ENCODE results near the gene ZBTB42. TPM values are rescaled to one million over a fixed set of nuclear protein-coding genes. Genes with fewer than 3 reads are reported as not detected.
"Not testable (repeated sequence)": the region's sequence is repeated elsewhere in the genome, so short reads cannot be mapped to it uniquely, and the experiment has no call there.

The ZBTB42 gene
- polyA plus RNA-seq, 3 donors = 0.49 to 1.0 (median 0.68) TPM

DNA sequence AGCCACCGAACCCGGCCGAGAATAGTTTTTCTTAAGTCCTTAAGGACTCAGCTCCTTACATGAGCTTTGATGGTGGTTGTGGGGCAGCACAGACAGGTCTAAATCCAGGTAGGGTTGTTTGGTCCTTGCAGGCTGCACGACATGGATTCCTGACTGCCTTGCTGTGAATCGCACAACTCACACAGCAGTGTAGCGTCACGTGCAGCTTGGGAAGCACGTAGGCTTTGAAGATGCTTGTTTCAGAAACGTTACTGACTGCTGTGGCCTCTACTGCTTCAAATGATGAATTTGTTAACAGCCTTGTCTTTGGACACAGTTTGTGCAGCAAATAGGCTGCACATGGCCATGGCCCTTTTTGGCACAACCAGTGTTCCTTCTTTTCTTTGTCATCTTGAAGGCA is 29.9 kb downstream of the ZBTB42 start:
- Histone ChIP-seq H3K79me2 (ENCODE audit: insufficient read depth, low read length) (no peaks in the 10 kb centered on the region), H4K20me1 (ENCODE audit: insufficient read depth, low read length) (no peaks in the 10 kb centered on the region), H3K4me3 (replicated peaks in 1 of 3; ENCODE audit: low read depth in 2 of 3, low read length in 3 of 3) (no peak overlapping the region), H3K4me2 (replicated peaks; ENCODE audit: extremely low read depth, low read length, poor library complexity, severe bottlenecking) (no peak overlapping the region), H3K9me3 (replicated peaks in 1 of 2; ENCODE audit: control insufficient read depth in 1 of 2, insufficient read depth in 1 of 2, low read length in 2 of 2) (no peaks in the 10 kb centered on the region), H3K4me1 (ENCODE audit: control insufficient read depth in 1 of 2, insufficient read depth in 2 of 2, low read length in 2 of 2) (peaks cover 15 to 20% of the 10 kb centered on the region in 2 donors), H3K36me3 (replicated peaks in 1 of 2; ENCODE audit: control insufficient read depth in 1 of 2, insufficient read depth in 2 of 2, low read length in 2 of 2) (no peaks in the 10 kb centered on the region), H3K27ac (ENCODE audit: low read depth in 1 of 2, low read length in 2 of 2) (no peak overlapping the region), H2AFZ (ENCODE audit: insufficient read depth, low read depth, low read length, poor library complexity, severe bottlenecking) (no peak overlapping the region), H3K27me3 (ENCODE audit: control insufficient read depth in 2 of 2, insufficient read depth in 2 of 2, low read length in 2 of 2) (peaks cover 1 to 18% of the 10 kb centered on the region in 2 donors), H3K9ac (ENCODE audit: insufficient read depth, low read length, poor library complexity, severe bottlenecking) (no peak overlapping the region)
- Mint-ChIP-seq H3K27ac (no peak overlapping the region), H3K4me3 (no peak overlapping the region), H3K4me1 (peaks cover 15% of the 10 kb centered on the region), H3K36me3 (no peaks in the 10 kb centered on the region), H3K27me3 (ENCODE audit: low read depth in 3 of 3) (peaks cover 15 to 33% (median 33%) of the 10 kb centered on the region in 3 donors), H3K9me3 (peaks cover 0 to 4% (median 0%) of the 10 kb centered on the region in 7 donors)
- no peak for TF ChIP-seq CTCF (IDR thresholded peaks at IDR 0.05)
- intact Hi-C loops (cut with micrococcal nuclease) = no loop called here
- 81% methylated on average over 9 of the region's 9 CpGs for WGBS (ENCODE audit: insufficient coverage)
- DNase-seq = no peak

DNA sequence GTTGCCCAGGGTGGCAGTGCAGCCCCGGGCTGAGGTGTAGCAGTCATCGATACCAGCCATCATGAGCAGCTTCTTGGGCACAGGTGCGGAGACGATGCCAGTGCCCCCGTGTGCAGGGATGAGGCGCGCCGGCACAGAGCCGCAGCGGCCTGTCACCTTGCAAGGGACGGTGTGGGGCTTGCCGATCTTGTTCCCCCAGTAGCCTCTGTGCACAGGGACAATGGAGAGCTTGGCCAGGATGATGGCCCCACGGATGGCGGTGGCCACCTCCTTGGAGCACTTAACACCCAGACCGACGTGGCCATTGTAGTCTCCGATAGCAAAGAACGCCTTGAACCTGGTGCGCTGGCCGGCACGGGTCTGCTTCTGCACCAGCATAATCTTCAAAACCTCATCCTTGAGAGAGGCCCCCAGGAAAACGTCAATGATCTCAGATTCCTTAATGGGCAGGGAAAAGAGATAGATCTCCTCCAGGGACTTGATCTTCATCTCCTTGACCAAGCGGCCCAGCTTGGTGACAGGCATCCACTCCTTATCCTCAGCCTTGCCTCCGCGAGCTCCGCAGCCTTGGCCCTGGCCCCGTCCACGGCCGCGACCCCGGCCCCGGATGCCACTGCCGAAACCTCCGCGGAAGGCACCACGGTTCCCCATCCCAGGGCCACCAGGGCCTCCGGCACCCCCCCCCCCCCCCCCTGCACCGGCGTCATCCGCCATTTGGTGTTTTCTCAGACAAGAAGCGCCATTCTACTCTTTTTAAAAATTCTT is 35.5 kb downstream of the ZBTB42 start:
- intact Hi-C loops (cut with micrococcal nuclease); H3K4me3 ChIP-seq (replicated peaks in 1 of 3; ENCODE audit: low read depth in 2 of 3, low read length in 3 of 3); H3K9ac ChIP-seq (ENCODE audit: insufficient read depth, low read length, poor library complexity, severe bottlenecking); H3K4me2 ChIP-seq (replicated peaks; ENCODE audit: extremely low read depth, low read length, poor library complexity, severe bottlenecking); H3K4me1 ChIP-seq (ENCODE audit: control insufficient read depth in 1 of 2, insufficient read depth in 2 of 2, low read length in 2 of 2); H3K36me3 Mint-ChIP-seq; H3K4me3 Mint-ChIP-seq; H4K20me1 ChIP-seq (ENCODE audit: insufficient read depth, low read length); H3K27ac Mint-ChIP-seq; H3K27ac ChIP-seq (ENCODE audit: low read depth in 1 of 2, low read length in 2 of 2); H2AFZ ChIP-seq (ENCODE audit: insufficient read depth, low read depth, low read length, poor library complexity, severe bottlenecking); H3K9me3 Mint-ChIP-seq; H3K9me3 ChIP-seq (replicated peaks in 1 of 2; ENCODE audit: control insufficient read depth in 1 of 2, insufficient read depth in 1 of 2, low read length in 2 of 2); H3K36me3 ChIP-seq (replicated peaks in 1 of 2; ENCODE audit: control insufficient read depth in 1 of 2, insufficient read depth in 2 of 2, low read length in 2 of 2); H3K4me1 Mint-ChIP-seq; DNase-seq; H3K79me2 ChIP-seq (ENCODE audit: insufficient read depth, low read length); H3K27me3 ChIP-seq (ENCODE audit: control insufficient read depth in 2 of 2, insufficient read depth in 2 of 2, low read length in 2 of 2): not testable (repeated sequence)
- WGBS (ENCODE audit: insufficient coverage) = 96% methylated on average over 10 of the region's 41 CpGs
- peaks cover 15 to 26% (median 20%) of the 10 kb centered on the region in 3 donors for H3K27me3 Mint-ChIP-seq (ENCODE audit: low read depth in 3 of 3)

Data from CD14-positive monocyte (primary cell).